ENCODE data around the gene CDH3.

Gene CDH3

DNA sequence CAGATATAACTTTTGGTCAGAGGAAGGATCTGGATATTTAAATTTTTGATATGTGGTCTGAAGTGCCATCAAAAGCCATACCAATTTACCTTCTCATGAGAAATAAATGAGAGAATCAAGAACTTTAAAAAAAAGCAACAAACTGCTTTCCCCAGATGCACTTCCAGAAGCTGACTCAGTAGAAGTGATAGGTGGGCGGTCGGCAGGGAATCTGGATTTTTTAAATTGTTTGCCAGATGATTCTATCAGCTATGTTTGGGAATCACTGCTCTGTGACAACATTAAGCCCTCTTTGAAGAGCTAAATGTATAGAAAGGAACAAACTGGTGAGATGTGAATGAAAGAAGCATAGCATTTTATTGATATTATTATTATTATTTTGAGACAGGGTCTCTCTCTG lies 19.2 kb downstream of the CDH3 start:
- no peaks in the 10 kb centered on the region for H3K9me2 ChIP-seq (replicated peaks; ENCODE audit: low read depth, low read length)
- no peaks in the 10 kb centered on the region for H3K27me3 ChIP-seq (ENCODE audit: insufficient read depth, low read length, poor library complexity, severe bottlenecking)
- H3K79me2 ChIP-seq (ENCODE audit: insufficient read depth, low read length), result no peaks in the 10 kb centered on the region
- no peak overlapping the region for H3K4me3 ChIP-seq (ENCODE audit: low read length, poor library complexity, severe bottlenecking)
- no peaks in the 10 kb centered on the region for H4K20me1 ChIP-seq (ENCODE audit: insufficient read depth, low read length, poor library complexity, severe bottlenecking)
- H3K4me2 ChIP-seq (ENCODE audit: low read depth, low read length, poor library complexity, severe bottlenecking), result no peak overlapping the region
- no peaks in the 10 kb centered on the region for H3F3A ChIP-seq (ENCODE audit: low read depth)
- no peaks in the 10 kb centered on the region; the same call in 1 of the 2 replicates for H3K9me3 ChIP-seq (ENCODE audit: insufficient read depth, low read depth, low read length)
- no peak overlapping the region for H3K9ac ChIP-seq (ENCODE audit: low read depth, low read length, poor library complexity, severe bottlenecking)
- H3K36me3 ChIP-seq (ENCODE audit: insufficient read depth, low read length), result no peaks in the 10 kb centered on the region
- no peaks in the 10 kb centered on the region for H3K4me1 ChIP-seq (ENCODE audit: insufficient read depth, low read length, poor library complexity, severe bottlenecking)
- no peak overlapping the region for H2AFZ ChIP-seq (ENCODE audit: low read length)
- TF ChIP-seq EZH2phosphoT487 (IDR thresholded peaks at IDR 0.05; ENCODE audit: borderline replicate concordance), result no peak
- no peak for TF ChIP-seq CTCF (conservative IDR thresholded peaks at IDR 0.05; ENCODE audit: low read length)

GRCh38 chr16:68665501-68665900 lies 20.4 kb downstream of the CDH3 start:
- no peak overlapping the region for H3K4me2 ChIP-seq (ENCODE audit: low read depth, low read length, poor library complexity, severe bottlenecking)
- no peaks in the 10 kb centered on the region for H3K4me1 ChIP-seq (ENCODE audit: insufficient read depth, low read length, poor library complexity, severe bottlenecking)
- no peak overlapping the region for H3K9ac ChIP-seq (ENCODE audit: low read depth, low read length, poor library complexity, severe bottlenecking)

DNA sequence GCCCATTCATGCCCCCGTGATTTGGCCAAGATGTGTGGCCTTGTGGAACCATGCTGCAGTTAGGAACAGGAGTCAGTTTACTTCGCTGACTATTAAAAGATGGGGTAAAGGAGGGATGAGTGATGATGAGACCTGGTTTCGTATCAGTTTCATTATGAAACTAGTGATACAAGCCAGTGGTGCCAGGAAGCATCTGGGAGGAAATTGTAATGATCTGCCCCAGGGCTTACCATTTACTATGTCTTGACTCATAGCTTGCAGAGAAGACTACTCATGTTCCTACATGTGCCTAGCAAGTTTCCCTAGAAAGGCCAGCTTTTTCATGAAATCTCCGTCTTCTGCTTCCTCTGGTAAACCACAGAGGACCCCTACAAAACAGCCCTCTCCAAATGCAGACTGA lies 23.2 kb downstream of the CDH3 start:
- no peak for TF ChIP-seq CTCF (conservative IDR thresholded peaks at IDR 0.05; ENCODE audit: low read length)
- no peak for TF ChIP-seq EZH2phosphoT487 (IDR thresholded peaks at IDR 0.05; ENCODE audit: borderline replicate concordance)
- no peaks in the 10 kb centered on the region for H3K4me1 ChIP-seq (ENCODE audit: insufficient read depth, low read length, poor library complexity, severe bottlenecking)

More at GRCh38 chr16:68665501-68665900, 20.4 kb downstream of the CDH3 start:
- H3K9me2 ChIP-seq (replicated peaks; ENCODE audit: low read depth, low read length), result no peaks in the 10 kb centered on the region
- H2AFZ ChIP-seq (ENCODE audit: low read length), result no peak overlapping the region
- no peak overlapping the region for H3K4me3 ChIP-seq (ENCODE audit: low read length, poor library complexity, severe bottlenecking)
- H3K36me3 ChIP-seq (ENCODE audit: insufficient read depth, low read length), result no peaks in the 10 kb centered on the region
- H3K9me3 ChIP-seq (ENCODE audit: insufficient read depth, low read depth, low read length), result no peaks in the 10 kb centered on the region; the same call in 1 of the 2 replicates
- TF ChIP-seq CTCF (conservative IDR thresholded peaks at IDR 0.05; ENCODE audit: low read length) (no peak), EZH2phosphoT487 (IDR thresholded peaks at IDR 0.05; ENCODE audit: borderline replicate concordance) (no peak)
- no peaks in the 10 kb centered on the region for H4K20me1 ChIP-seq (ENCODE audit: insufficient read depth, low read length, poor library complexity, severe bottlenecking)
- no peaks in the 10 kb centered on the region for H3K27me3 ChIP-seq (ENCODE audit: insufficient read depth, low read length, poor library complexity, severe bottlenecking)
- H3F3A ChIP-seq (ENCODE audit: low read depth), result no peaks in the 10 kb centered on the region
- H3K79me2 ChIP-seq (ENCODE audit: insufficient read depth, low read length), result no peaks in the 10 kb centered on the region

More for the DNA sequence above, 23.2 kb downstream of the CDH3 start:
- Histone ChIP-seq H3K9me2 (replicated peaks; ENCODE audit: low read depth, low read length) (no peaks in the 10 kb centered on the region), H3K79me2 (ENCODE audit: insufficient read depth, low read length) (no peaks in the 10 kb centered on the region), H4K20me1 (ENCODE audit: insufficient read depth, low read length, poor library complexity, severe bottlenecking) (no peaks in the 10 kb centered on the region), H3F3A (ENCODE audit: low read depth) (no peaks in the 10 kb centered on the region), H3K27me3 (ENCODE audit: insufficient read depth, low read length, poor library complexity, severe bottlenecking) (no peaks in the 10 kb centered on the region), H2AFZ (ENCODE audit: low read length) (no peak overlapping the region), H3K4me2 (ENCODE audit: low read depth, low read length, poor library complexity, severe bottlenecking) (no peak overlapping the region), H3K4me3 (ENCODE audit: low read length, poor library complexity, severe bottlenecking) (no peak overlapping the region), H3K36me3 (ENCODE audit: insufficient read depth, low read length) (no peaks in the 10 kb centered on the region), H3K9ac (ENCODE audit: low read depth, low read length, poor library complexity, severe bottlenecking) (no peak overlapping the region), H3K9me3 (ENCODE audit: insufficient read depth, low read depth, low read length) (no peaks in the 10 kb centered on the region; the same call in 1 of the 2 replicates)

All from Loucy (cell line).